Measurements from ENCODE around the gene DENND2D.
A peak's percentile ranks its signal among the peaks of the same experiment; 100 is the strongest.

The DENND2D gene

GRCh38 chr1:111225091-111225490 is 24.6 kb upstream of the DENND2D start:
- Histone ChIP-seq H3K4me2 (ENCODE audit: low read depth, low read length, poor library complexity, severe bottlenecking) (peak overlapping the region; percentile 94), H3F3A (ENCODE audit: insufficient read depth) (peaks cover 73% of the 10 kb centered on the region), H3K4me3 (ENCODE audit: insufficient read depth, low read length, poor library complexity, severe bottlenecking) (peak overlapping the region; percentile 16), H3K9me2 (replicated peaks; ENCODE audit: insufficient read depth, low read length) (no peaks in the 10 kb centered on the region), H3K9ac (ENCODE audit: low read length) (peak overlapping the region; percentile 78), H3K27me3 (ENCODE audit: low read length) (no peaks in the 10 kb centered on the region), H3K79me2 (ENCODE audit: insufficient read depth, low read length) (peaks cover 5% of the 10 kb centered on the region), H4K20me1 (ENCODE audit: low read depth, low read length) (no peaks in the 10 kb centered on the region), H3K36me3 (ENCODE audit: low read length) (peaks cover 3% of the 10 kb centered on the region; the same call in 1 of the 2 replicates), H3K27ac (ENCODE audit: low read depth, low read length) (peak overlapping the region; percentile 100), H2AFZ (ENCODE audit: low read depth, low read length, severe bottlenecking) (peak overlapping the region; percentile 0), H3K9me3 (ENCODE audit: insufficient read depth, low read length) (no peaks in the 10 kb centered on the region)
- TF ChIP-seq, protein P1, sequence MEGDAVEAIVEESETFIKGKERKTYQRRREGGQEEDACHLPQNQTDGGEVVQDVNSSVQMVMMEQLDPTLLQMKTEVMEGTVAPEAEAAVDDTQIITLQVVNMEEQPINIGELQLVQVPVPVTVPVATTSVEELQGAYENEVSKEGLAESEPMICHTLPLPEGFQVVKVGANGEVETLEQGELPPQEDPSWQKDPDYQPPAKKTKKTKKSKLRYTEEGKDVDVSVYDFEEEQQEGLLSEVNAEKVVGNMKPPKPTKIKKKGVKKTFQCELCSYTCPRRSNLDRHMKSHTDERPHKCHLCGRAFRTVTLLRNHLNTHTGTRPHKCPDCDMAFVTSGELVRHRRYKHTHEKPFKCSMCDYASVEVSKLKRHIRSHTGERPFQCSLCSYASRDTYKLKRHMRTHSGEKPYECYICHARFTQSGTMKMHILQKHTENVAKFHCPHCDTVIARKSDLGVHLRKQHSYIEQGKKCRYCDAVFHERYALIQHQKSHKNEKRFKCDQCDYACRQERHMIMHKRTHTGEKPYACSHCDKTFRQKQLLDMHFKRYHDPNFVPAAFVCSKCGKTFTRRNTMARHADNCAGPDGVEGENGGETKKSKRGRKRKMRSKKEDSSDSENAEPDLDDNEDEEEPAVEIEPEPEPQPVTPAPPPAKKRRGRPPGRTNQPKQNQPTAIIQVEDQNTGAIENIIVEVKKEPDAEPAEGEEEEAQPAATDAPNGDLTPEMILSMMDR (IDR thresholded peaks at IDR 0.05; ENCODE audit: insufficient read depth, low read length, poor library complexity, severe bottlenecking) = no peak
- no peak for TF ChIP-seq EZH2phosphoT487 (conservative IDR thresholded peaks at IDR 0.05; ENCODE audit: low read length)

GRCh38 chr1:111223126-111223685 is 22.8 kb upstream of the DENND2D start:
- Histone ChIP-seq H4K20me1 (ENCODE audit: low read depth, low read length) (no peaks in the 10 kb centered on the region), H3K4me2 (ENCODE audit: low read depth, low read length, poor library complexity, severe bottlenecking) (peak overlapping the region; percentile 94), H3F3A (ENCODE audit: insufficient read depth) (peaks cover 78% of the 10 kb centered on the region), H3K4me3 (ENCODE audit: insufficient read depth, low read length, poor library complexity, severe bottlenecking) (peak overlapping the region; percentile 7), H3K36me3 (ENCODE audit: low read length) (no peaks in the 10 kb centered on the region), H3K9me3 (ENCODE audit: insufficient read depth, low read length) (no peaks in the 10 kb centered on the region), H3K27ac (ENCODE audit: low read depth, low read length) (peak overlapping the region; percentile 100), H2AFZ (ENCODE audit: low read depth, low read length, severe bottlenecking) (peak overlapping the region; percentile 46), H3K79me2 (ENCODE audit: insufficient read depth, low read length) (no peaks in the 10 kb centered on the region), H3K9ac (ENCODE audit: low read length) (peak overlapping the region; percentile 78), H3K9me2 (replicated peaks; ENCODE audit: insufficient read depth, low read length) (no peaks in the 10 kb centered on the region), H3K27me3 (ENCODE audit: low read length) (no peaks in the 10 kb centered on the region)
- TF ChIP-seq EZH2phosphoT487 (conservative IDR thresholded peaks at IDR 0.05; ENCODE audit: low read length) = no peak
- TF ChIP-seq, protein P1 (IDR thresholded peaks at IDR 0.05; ENCODE audit: insufficient read depth, low read length, poor library complexity, severe bottlenecking) = no peak

DNA sequence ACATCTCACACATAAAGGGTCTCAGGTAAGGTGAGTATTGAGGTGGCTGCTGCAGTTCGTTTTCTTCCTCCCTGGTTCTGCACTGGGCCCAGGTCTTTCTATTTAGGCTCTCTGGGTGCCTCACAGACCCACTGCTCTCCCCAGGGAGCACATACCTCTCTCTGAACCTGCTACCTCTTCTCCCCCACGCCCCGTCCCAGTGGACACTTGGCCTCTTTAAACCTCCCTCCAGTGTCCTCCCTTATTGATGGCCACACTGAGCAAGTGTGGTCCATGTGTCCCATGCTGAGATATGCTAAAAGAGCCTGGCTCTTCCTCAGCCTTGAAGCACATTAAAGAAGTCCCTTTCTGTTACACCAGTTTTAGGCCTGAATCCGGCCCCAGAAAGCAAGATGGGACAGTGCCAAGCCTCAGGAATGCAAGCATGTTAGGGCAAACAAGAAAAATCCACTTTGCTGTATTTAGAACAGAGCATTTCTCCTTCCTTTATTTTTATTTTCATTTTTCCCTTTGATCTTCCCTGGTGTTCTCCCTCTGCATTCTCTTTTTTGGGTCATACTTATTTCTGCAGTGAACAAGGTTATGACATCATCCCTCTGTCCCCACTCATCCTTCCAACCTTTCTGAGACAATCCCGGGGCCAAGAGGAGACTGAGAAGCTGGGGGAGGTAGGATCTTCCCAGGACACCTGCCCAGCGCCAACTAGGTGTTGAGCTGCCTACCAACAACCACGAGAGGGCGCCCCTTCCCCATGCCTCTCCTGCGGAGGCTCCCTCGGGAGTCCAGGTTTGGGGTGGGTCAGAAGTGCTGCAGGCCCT is 22.1 kb upstream of the DENND2D start:
- Histone ChIP-seq H3K79me2 (ENCODE audit: insufficient read depth, low read length) (no peaks in the 10 kb centered on the region), H3K27me3 (ENCODE audit: low read length) (no peaks in the 10 kb centered on the region), H2AFZ (ENCODE audit: low read depth, low read length, severe bottlenecking) (peak overlapping the region; percentile 46), H3K9me3 (ENCODE audit: insufficient read depth, low read length) (no peaks in the 10 kb centered on the region), H3K4me2 (ENCODE audit: low read depth, low read length, poor library complexity, severe bottlenecking) (peak overlapping the region; percentile 94), H3K9ac (ENCODE audit: low read length) (peak overlapping the region; percentile 78), H3K27ac (ENCODE audit: low read depth, low read length) (peak overlapping the region; percentile 100), H3F3A (ENCODE audit: insufficient read depth) (peaks cover 78% of the 10 kb centered on the region), H3K9me2 (replicated peaks; ENCODE audit: insufficient read depth, low read length) (no peaks in the 10 kb centered on the region), H4K20me1 (ENCODE audit: low read depth, low read length) (no peaks in the 10 kb centered on the region), H3K4me3 (ENCODE audit: insufficient read depth, low read length, poor library complexity, severe bottlenecking) (peak overlapping the region; percentile 4), H3K36me3 (ENCODE audit: low read length) (no peaks in the 10 kb centered on the region)
- no peak for TF ChIP-seq EZH2phosphoT487 (conservative IDR thresholded peaks at IDR 0.05; ENCODE audit: low read length)
- TF ChIP-seq, protein P1 (IDR thresholded peaks at IDR 0.05; ENCODE audit: insufficient read depth, low read length, poor library complexity, severe bottlenecking) = peak; percentile 90
